ENCODE measurements around the gene DDAH1.

- TF ChIP-seq, protein P1, sequence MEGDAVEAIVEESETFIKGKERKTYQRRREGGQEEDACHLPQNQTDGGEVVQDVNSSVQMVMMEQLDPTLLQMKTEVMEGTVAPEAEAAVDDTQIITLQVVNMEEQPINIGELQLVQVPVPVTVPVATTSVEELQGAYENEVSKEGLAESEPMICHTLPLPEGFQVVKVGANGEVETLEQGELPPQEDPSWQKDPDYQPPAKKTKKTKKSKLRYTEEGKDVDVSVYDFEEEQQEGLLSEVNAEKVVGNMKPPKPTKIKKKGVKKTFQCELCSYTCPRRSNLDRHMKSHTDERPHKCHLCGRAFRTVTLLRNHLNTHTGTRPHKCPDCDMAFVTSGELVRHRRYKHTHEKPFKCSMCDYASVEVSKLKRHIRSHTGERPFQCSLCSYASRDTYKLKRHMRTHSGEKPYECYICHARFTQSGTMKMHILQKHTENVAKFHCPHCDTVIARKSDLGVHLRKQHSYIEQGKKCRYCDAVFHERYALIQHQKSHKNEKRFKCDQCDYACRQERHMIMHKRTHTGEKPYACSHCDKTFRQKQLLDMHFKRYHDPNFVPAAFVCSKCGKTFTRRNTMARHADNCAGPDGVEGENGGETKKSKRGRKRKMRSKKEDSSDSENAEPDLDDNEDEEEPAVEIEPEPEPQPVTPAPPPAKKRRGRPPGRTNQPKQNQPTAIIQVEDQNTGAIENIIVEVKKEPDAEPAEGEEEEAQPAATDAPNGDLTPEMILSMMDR (IDR thresholded peaks at IDR 0.05), result no peak
- TF ChIP-seq POLR2A (IDR thresholded peaks at IDR 0.05), result no peak
Observed at GRCh38 chr1:85330711-85331290, 134.2 kb downstream of the DDAH1 start.

Data from ovary (tissue), 3 donors.